Lower leg skin (tissue), 3 donors: Measurements from ENCODE around the gene SPATA9.
"Not testable (repeated sequence)": the region's sequence is repeated elsewhere in the genome, so short reads cannot be mapped to it uniquely, and the experiment has no call there.

Experiments
- CTCF ChIP-seq, 3 donors: fragments of 450-650 bp; IDR thresholded peaks; one replicate each; pipeline ENCODE4 v1.5.1; 2016; ENCODE audit warnings: antibody characterized with exemption in 3 of 3, mild to moderate bottlenecking in 3 of 3, moderate library complexity in 2 of 3
- POLR2A ChIP-seq, 2 donors: fragments of 450-650 bp; IDR thresholded peaks; one replicate each; pipeline ENCODE4 v1.6.1; 2016 to 2017; ENCODE audit warnings: antibody characterized with exemption in 2 of 2, mild to moderate bottlenecking in 1 of 2, moderate library complexity in 1 of 2

GRCh38 chr5:95706196-95706595, 23.4 kb upstream of the SPATA9 start:
- not testable (repeated sequence) for TF ChIP-seq CTCF, POLR2A (IDR thresholded peaks at IDR 0.05)
